PFSK-1 (cell line): ENCODE results near the gene RERE.

Source experiments
- FOXP2 ChIP-seq: optimal IDR thresholded peaks from 2 replicates; pipeline ENCODE3; 2011; ENCODE audit warnings: borderline replicate concordance, control low read depth, inconsistent platforms; ENCODE audit not compliant: insufficient read depth; ENCODE audit errors: extremely low read length, extremely low read depth
- POLR2AphosphoS5 ChIP-seq: IDR thresholded peaks from 2 replicates; pipeline ENCODE4 v1.6.1; 2012; ENCODE audit warnings: low read depth, mild to moderate bottlenecking, control low read depth, low read length, moderate library complexity
- SIN3A ChIP-seq: IDR thresholded peaks from 2 replicates; pipeline ENCODE4 v1.6.1; 2012; ENCODE audit warnings: mild to moderate bottlenecking, low read length, moderate library complexity, borderline replicate concordance; ENCODE audit not compliant: insufficient read depth
- TAF1 ChIP-seq: IDR thresholded peaks from 2 replicates; pipeline ENCODE4 v1.6.1; 2012; ENCODE audit warnings: low read length, control low read depth, borderline replicate concordance; ENCODE audit not compliant: insufficient read depth
- TF ChIP-seq, protein P1 (sequence below), 2 experiments: IDR thresholded peaks; 2 replicates each; pipeline versions ENCODE4 v1.6.1 to v1.8.0; 2011 to 2012; ENCODE audit warnings: low read depth in 2 of 2, low read length in 2 of 2, control low read depth in 1 of 2, inconsistent platforms in 1 of 2, mild to moderate bottlenecking in 1 of 2, moderate library complexity in 1 of 2; ENCODE audit not compliant: insufficient read depth in 1 of 2

DNA sequence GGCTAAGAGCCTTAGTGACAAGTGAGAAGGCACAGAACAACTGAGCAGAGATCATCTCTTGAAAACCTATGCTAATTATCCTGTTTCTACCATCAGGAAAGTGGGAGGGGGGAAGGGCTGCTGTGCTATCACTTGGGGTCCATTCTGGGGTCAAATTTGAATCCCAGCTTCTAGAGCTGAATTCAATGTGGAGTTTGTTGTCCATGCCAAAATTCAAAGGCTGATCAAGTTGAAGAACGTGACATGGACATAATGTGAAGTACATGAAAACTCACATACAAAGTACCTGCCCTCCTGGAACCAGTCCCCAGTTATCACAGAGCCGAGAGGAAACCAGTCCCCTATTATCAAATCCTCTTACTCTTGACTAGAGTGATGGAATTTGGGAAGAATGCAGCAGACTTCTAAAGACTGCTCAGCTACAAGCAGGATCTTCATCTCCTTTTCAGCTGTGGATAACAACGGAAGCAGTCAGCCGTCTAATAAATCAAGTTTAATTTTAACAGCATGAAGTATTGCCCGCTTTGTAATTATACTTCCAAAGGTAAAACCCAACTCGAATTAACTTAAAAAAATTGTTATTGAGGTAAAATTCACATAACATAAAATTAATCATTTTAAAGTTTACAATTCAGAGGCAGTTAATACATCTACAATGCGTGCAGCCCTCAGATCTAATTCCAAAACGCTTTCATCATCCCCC lies 421.2 kb downstream of the RERE start:
- TF ChIP-seq, protein P1, sequence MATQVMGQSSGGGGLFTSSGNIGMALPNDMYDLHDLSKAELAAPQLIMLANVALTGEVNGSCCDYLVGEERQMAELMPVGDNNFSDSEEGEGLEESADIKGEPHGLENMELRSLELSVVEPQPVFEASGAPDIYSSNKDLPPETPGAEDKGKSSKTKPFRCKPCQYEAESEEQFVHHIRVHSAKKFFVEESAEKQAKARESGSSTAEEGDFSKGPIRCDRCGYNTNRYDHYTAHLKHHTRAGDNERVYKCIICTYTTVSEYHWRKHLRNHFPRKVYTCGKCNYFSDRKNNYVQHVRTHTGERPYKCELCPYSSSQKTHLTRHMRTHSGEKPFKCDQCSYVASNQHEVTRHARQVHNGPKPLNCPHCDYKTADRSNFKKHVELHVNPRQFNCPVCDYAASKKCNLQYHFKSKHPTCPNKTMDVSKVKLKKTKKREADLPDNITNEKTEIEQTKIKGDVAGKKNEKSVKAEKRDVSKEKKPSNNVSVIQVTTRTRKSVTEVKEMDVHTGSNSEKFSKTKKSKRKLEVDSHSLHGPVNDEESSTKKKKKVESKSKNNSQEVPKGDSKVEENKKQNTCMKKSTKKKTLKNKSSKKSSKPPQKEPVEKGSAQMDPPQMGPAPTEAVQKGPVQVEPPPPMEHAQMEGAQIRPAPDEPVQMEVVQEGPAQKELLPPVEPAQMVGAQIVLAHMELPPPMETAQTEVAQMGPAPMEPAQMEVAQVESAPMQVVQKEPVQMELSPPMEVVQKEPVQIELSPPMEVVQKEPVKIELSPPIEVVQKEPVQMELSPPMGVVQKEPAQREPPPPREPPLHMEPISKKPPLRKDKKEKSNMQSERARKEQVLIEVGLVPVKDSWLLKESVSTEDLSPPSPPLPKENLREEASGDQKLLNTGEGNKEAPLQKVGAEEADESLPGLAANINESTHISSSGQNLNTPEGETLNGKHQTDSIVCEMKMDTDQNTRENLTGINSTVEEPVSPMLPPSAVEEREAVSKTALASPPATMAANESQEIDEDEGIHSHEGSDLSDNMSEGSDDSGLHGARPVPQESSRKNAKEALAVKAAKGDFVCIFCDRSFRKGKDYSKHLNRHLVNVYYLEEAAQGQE (IDR thresholded peaks at IDR 0.05; ENCODE audit: insufficient read depth in 1 of 2, low read depth in 2 of 2, low read length in 2 of 2): no peak
- TF ChIP-seq SIN3A (no peak), POLR2AphosphoS5 (no peak), TAF1 (no peak), FOXP2 (no peak)
